Keratinocyte (primary cell): ENCODE data around the gene ETHE1. TPM values are rescaled to one million over a fixed set of nuclear protein-coding genes. Genes with fewer than 3 reads are reported as not detected.
A peak's percentile ranks its signal among the peaks of the same experiment; 100 is the strongest.

Source experiments
- DNase-seq: peaks from one replicate; pipeline ENCODE4 v3.0.0-alpha.2; 2011; ENCODE audit warnings: low read depth, missing footprints, low spot score
- FAIRE-seq: peaks from 2 replicates; lab custom pipeline; 2011; peaks lifted over from hg19 to GRCh38; lab: Jason Lieb, UNC
- H2AFZ ChIP-seq: 2 replicates; pipeline ENCODE4 v1.6.0; 2012; ENCODE audit warnings: low read length, control low read depth, inconsistent platforms; ENCODE audit not compliant: control insufficient read depth
- H3K27ac ChIP-seq: 2 replicates; pipeline ENCODE4 v1.5.1; 2011; ENCODE audit warnings: low read length; ENCODE audit not compliant: control insufficient read depth, insufficient read depth
- H3K27me3 ChIP-seq: 3 replicates; pipeline ENCODE4 v1.6.0; 2011; ENCODE audit warnings: low read length; ENCODE audit not compliant: control insufficient read depth, insufficient read depth; ENCODE audit errors: extremely low read depth
- H3K36me3 ChIP-seq, 2 experiments: 2 replicates in 1 of 2; 3 replicates in 1 of 2; pipeline ENCODE4 v1.5.1; 2011; ENCODE audit warnings: low read length in 2 of 2, mild to moderate bottlenecking in 1 of 2; ENCODE audit not compliant: control insufficient read depth in 2 of 2, insufficient read depth in 2 of 2; ENCODE audit errors: extremely low read depth in 1 of 2
- H3K4me1 ChIP-seq: 3 replicates; pipeline ENCODE4 v1.5.1; 2011; ENCODE audit warnings: low read length; ENCODE audit not compliant: control insufficient read depth, insufficient read depth; ENCODE audit errors: extremely low read depth
- H3K4me2 ChIP-seq: 3 replicates; pipeline ENCODE4 v1.6.0; 2011; ENCODE audit warnings: low read depth, low read length; ENCODE audit not compliant: control insufficient read depth, insufficient read depth; ENCODE audit errors: extremely low read depth
- H3K4me3 ChIP-seq, 3 experiments: fragments of 200-600 bp in 1 of 3; sonication (generic) in 1 of 3; 2 replicates in 2 of 3; 3 replicates in 1 of 3; pipeline ENCODE4 v1.5.1; 2011 to 2016; ENCODE audit warnings: low read length in 3 of 3, mild to moderate bottlenecking in 3 of 3, control low read depth in 2 of 3, inconsistent platforms in 1 of 3, low read depth in 1 of 3, mixed read lengths in 1 of 3, mixed run types in 1 of 3, moderate library complexity in 1 of 3; ENCODE audit not compliant: control insufficient read depth in 2 of 3, insufficient read depth in 2 of 3; ENCODE audit errors: extremely low read depth in 1 of 3
- H3K79me2 ChIP-seq: 2 replicates; pipeline ENCODE4 v1.6.0; 2012; ENCODE audit warnings: low read length; ENCODE audit not compliant: control insufficient read depth, insufficient read depth
- H3K9ac ChIP-seq: 3 replicates; pipeline ENCODE4 v1.6.0; 2011; ENCODE audit warnings: low read length; ENCODE audit not compliant: control insufficient read depth, insufficient read depth; ENCODE audit errors: extremely low read depth
- H3K9me1 ChIP-seq: 3 replicates; pipeline ENCODE4 v1.6.0; 2011; ENCODE audit warnings: low read length; ENCODE audit not compliant: control insufficient read depth, insufficient read depth; ENCODE audit errors: extremely low read depth
- H3K9me3 ChIP-seq: 2 replicates; pipeline ENCODE4 v1.5.1; 2012; ENCODE audit warnings: low read depth, low read length; ENCODE audit not compliant: control insufficient read depth
- H4K20me1 ChIP-seq: 3 replicates; pipeline ENCODE4 v1.6.0; 2011; ENCODE audit warnings: low read length; ENCODE audit not compliant: control insufficient read depth, insufficient read depth; ENCODE audit errors: extremely low read depth
- EZH2 ChIP-seq: IDR thresholded peaks from one replicate; pipeline ENCODE4 v1.6.1; 2012; ENCODE audit warnings: inconsistent platforms, mild to moderate bottlenecking, low read length, moderate library complexity
- dilution Hi-C: fragments of 300-500 bp; cut with MboI; formaldehyde crosslinking; loops from one replicate; pipeline ENCODE4 v1.7.0; 2020; ENCODE audit warnings: low sequenced_read_pairs; ENCODE audit not compliant: extremely low pct_ligation_motif_present
- polyA plus RNA-seq, 5 experiments: library from polyadenylated mRNA; depleted of rRNA in 3 of 5; stranded (reverse) in 3 of 5; stranded (forward) in 1 of 5; unstranded in 1 of 5; fragments of >200 nt; gene quantifications; 1 replicate in 1 of 5; 2 replicates in 3 of 5; 3 replicates in 1 of 5; pipeline versions ENCODE4 v1.2.1 to v1.2.3, GENCODE V29; 2011 to 2012; ENCODE audit warnings: missing spikeins in 2 of 5, low read depth in 1 of 5, low replicate concordance in 1 of 5
- TF ChIP-seq, protein P1 (sequence below), 3 experiments: IDR thresholded peaks in 1 of 3; conservative IDR thresholded peaks in 1 of 3; optimal IDR thresholded peaks in 1 of 3; 2 replicates in 2 of 3; 3 replicates in 1 of 3; pipeline versions ENCODE3 to v1.5.1; 2011; ENCODE audit warnings: low read length in 3 of 3, mild to moderate bottlenecking in 3 of 3, moderate library complexity in 2 of 3, control low read depth in 1 of 3, inconsistent platforms in 1 of 3; ENCODE audit not compliant: insufficient read depth in 2 of 3; ENCODE audit errors: extremely low read depth in 1 of 3

The ETHE1 gene
- polyA plus RNA-seq, 1 donor (not counting 4 experiments of a cell fraction or from before 2014, with no cell fraction given): 234 TPM

DNA sequence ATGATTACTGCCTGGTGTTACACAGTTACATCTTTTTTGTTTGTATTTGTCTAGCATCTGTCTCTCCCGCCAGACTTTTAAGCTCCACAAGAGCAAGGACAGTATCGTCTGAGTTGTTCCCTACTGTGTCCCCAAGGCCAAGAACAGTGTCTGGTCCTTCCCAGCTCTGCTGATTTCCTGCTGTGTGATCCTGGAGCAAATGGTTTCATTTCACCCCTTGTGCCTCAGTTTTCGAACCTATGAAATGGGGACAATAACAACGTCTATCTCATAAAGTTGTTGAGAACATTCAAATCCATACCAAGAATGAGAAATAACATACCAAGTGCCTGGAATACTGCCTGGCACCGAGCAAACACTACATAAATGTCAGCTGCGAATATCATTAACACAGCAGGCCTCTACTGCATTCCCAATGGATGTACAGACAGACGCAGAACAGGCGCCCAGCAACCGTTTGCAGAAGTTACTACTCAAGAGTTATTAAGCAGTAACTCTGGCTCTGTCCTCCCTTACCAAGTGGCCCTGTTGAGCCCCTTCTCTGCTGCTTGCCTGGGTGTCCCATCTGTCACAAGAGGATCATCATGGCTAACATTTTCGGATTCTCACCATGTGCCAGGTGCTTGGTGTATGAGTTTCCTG lies 36.9 kb upstream of the ETHE1 start:
- no peaks in the 10 kb centered on the region for H3K27me3 ChIP-seq
- H3K9ac ChIP-seq: no peak overlapping the region
- H3K36me3 ChIP-seq: peaks cover 0 to 1% of the 10 kb centered on the region in 2 experiments
- H3K79me2 ChIP-seq: no peaks in the 10 kb centered on the region
- dilution Hi-C loops: no loop called here
- no peak overlapping the region for H3K4me3 ChIP-seq
- no peak overlapping the region for H2AFZ ChIP-seq
- H3K4me1 ChIP-seq: no peaks in the 10 kb centered on the region
- no peaks in the 10 kb centered on the region for H3K9me1 ChIP-seq
- H3K9me3 ChIP-seq: no peaks in the 10 kb centered on the region
- no peak overlapping the region for H3K4me2 ChIP-seq
- TF ChIP-seq, protein P1, sequence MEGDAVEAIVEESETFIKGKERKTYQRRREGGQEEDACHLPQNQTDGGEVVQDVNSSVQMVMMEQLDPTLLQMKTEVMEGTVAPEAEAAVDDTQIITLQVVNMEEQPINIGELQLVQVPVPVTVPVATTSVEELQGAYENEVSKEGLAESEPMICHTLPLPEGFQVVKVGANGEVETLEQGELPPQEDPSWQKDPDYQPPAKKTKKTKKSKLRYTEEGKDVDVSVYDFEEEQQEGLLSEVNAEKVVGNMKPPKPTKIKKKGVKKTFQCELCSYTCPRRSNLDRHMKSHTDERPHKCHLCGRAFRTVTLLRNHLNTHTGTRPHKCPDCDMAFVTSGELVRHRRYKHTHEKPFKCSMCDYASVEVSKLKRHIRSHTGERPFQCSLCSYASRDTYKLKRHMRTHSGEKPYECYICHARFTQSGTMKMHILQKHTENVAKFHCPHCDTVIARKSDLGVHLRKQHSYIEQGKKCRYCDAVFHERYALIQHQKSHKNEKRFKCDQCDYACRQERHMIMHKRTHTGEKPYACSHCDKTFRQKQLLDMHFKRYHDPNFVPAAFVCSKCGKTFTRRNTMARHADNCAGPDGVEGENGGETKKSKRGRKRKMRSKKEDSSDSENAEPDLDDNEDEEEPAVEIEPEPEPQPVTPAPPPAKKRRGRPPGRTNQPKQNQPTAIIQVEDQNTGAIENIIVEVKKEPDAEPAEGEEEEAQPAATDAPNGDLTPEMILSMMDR (optimal IDR thresholded peaks at IDR 0.05 in 1 of 3, IDR thresholded peaks at IDR 0.05 in 1 of 3, conservative IDR thresholded peaks at IDR 0.05 in 1 of 3; ENCODE audit: extremely low read depth in 1 of 3, insufficient read depth in 2 of 3, low read length in 3 of 3): no peak
- TF ChIP-seq EZH2: no peak
- H4K20me1 ChIP-seq: no peaks in the 10 kb centered on the region
- no peak for FAIRE-seq
- no peak overlapping the region for H3K27ac ChIP-seq
- DNase-seq: no peak

DNA sequence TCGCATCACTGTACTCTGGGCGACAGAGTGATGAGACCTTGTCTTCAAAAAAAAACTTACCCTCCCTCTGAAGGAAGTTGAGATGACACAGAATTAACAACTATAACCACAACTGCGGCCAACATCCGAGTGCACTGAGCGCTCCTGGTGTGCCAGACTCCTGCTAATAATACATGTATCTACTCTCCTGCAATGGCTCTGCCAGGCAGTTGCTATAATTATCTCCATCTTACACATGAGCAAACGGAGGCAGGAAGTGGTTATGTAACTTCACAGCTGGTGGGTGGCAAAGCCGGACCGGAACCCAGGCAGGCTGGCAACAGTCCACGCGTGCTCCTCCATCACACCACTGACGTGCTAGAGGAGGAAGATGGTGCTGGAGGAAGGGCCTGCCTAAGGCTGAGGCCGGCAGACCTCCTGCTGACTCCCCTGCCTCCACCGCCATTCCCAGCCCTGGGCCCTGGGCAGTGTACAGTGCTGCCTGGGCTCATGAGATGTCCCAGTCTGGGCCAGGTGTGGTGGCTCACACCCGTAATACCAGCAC lies 35.8 kb upstream of the ETHE1 start:
- dilution Hi-C loops: no loop called here
- H3K36me3 ChIP-seq: peaks cover 1 to 3% of the 10 kb centered on the region in 2 experiments
- FAIRE-seq: peak; percentile 58
- no peaks in the 10 kb centered on the region for H3K27me3 ChIP-seq
- H3K79me2 ChIP-seq: no peaks in the 10 kb centered on the region
- no peak overlapping the region for H3K4me3 ChIP-seq
- H3K4me2 ChIP-seq: no peak overlapping the region
- no peaks in the 10 kb centered on the region for H3K9me3 ChIP-seq
- no peak overlapping the region for H2AFZ ChIP-seq
- DNase-seq: no peak
- TF ChIP-seq, protein P1 (optimal IDR thresholded peaks at IDR 0.05 in 1 of 3, IDR thresholded peaks at IDR 0.05 in 1 of 3, conservative IDR thresholded peaks at IDR 0.05 in 1 of 3; ENCODE audit: extremely low read depth in 1 of 3, insufficient read depth in 2 of 3, low read length in 3 of 3): no peak
- TF ChIP-seq EZH2: no peak
- H4K20me1 ChIP-seq: no peaks in the 10 kb centered on the region
- no peaks in the 10 kb centered on the region for H3K9me1 ChIP-seq
- no peak overlapping the region for H3K9ac ChIP-seq
- H3K27ac ChIP-seq: no peak overlapping the region
- H3K4me1 ChIP-seq: no peaks in the 10 kb centered on the region
